ENCODE measurements around the gene FTSJ3.

DNA sequence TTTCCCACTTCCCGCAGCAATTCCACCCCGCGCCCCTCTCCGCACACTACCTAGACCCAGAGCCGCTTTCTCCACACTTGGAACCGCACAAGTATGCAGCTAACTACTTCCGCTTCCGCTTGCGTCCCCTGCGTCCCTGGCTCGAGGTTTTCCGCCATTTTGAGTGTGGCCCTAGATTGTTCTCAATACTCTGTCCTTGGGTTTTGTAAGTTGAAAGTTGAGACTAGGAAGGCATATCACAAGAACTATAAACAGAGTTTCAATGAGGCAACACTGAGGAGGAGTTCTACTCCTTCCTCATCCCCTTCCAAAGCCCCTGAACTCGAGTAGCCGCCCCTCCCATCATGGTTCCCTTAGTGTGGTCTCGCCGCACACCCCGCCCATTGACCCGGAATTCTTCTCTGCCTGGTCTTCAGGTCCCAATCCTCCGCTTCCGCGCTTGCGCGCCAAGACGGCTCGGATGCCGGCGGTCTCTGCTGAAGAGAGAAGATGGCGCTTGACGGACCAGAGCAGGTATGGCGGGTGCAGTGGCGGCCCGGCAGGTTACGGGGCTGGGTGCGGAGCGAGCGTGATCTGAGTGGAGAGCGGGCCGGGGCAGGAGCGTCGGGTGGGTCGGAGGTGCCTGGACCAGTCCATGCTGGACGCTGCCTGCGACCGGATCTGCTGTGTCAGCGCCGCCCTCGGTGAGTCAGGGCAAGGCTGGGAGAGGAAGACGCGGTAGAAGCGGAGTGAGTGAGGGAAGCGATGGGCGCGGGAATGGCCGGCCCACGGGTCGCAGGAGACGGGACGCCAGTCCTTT lies at the start of gene FTSJ3, which contains the start of gene PSMC5:
- TF ChIP-seq, protein P1, sequence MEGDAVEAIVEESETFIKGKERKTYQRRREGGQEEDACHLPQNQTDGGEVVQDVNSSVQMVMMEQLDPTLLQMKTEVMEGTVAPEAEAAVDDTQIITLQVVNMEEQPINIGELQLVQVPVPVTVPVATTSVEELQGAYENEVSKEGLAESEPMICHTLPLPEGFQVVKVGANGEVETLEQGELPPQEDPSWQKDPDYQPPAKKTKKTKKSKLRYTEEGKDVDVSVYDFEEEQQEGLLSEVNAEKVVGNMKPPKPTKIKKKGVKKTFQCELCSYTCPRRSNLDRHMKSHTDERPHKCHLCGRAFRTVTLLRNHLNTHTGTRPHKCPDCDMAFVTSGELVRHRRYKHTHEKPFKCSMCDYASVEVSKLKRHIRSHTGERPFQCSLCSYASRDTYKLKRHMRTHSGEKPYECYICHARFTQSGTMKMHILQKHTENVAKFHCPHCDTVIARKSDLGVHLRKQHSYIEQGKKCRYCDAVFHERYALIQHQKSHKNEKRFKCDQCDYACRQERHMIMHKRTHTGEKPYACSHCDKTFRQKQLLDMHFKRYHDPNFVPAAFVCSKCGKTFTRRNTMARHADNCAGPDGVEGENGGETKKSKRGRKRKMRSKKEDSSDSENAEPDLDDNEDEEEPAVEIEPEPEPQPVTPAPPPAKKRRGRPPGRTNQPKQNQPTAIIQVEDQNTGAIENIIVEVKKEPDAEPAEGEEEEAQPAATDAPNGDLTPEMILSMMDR (conservative IDR thresholded peaks at IDR 0.05) = peak; percentile 38; the same call in 1 of the 2 replicates
- no peak for TF ChIP-seq EZH2 (IDR thresholded peaks at IDR 0.05; ENCODE audit: low read depth)

All from PC-9 (cell line).